Raji (cell line): Measurements from ENCODE around the gene TMEM263.

Experiments
- POLR2A ChIP-seq: IDR thresholded peaks from 2 replicates; pipeline ENCODE4 v1.6.1; 2011; ENCODE audit warnings: low read depth, low read length, control low read depth; ENCODE audit not compliant: insufficient read depth

Gene TMEM263

DNA sequence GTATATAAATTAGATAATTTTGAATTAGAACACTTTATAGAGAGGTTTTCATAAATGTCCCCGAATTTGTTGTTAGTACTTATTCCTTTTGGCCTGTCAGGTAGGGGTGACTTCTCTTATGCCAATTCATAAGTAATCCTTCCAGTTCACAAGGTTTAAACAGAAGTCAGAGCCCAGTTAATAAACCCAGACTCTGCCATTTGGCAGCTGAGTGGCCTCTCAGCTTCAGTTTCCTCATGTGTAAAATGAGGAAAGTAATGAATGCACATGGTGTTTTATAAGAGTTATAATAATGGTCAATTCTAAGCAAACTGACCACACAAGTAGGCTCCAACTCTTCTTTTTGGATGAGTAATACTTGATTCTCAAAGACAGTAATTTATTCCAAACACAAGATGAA is 21.0 kb downstream of the TMEM263 start:
- TF ChIP-seq POLR2A = no peak

DNA sequence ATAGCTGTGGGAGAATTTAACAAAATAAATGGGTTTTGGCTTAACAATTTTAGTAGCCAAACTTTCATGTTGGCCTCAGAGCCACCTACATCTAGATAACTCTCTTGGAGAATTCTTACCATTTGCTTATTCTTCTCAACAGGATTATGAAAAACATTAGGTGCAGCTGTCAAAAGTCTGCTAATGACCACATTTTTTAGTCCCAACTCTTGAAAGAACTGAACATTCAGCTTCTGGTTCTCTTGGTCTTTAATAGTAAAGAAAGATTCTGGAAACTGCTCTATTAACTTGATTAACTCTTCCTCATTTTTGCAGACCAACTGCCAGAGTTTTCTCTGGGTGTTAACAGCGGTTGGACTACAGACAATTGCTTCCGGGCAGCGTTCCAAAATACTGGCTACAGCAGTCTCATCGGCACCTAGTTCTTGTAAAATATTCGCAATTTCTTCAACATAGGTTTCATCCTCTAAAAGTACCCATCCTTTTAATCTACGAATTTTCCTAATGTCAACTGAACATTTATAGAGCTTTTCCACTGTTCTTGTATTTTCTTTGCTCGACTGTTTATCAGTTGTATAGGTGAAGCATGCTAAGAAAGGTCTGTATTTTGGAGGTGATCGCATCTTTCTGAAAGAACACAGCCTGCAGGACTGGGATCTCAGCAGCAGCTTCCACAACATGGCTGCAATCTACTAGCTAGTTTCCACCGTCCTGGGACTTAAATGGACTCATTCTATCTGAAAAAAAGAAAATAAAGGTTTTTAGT is 22.5 kb downstream of the TMEM263 start:
- no peak for TF ChIP-seq POLR2A

DNA sequence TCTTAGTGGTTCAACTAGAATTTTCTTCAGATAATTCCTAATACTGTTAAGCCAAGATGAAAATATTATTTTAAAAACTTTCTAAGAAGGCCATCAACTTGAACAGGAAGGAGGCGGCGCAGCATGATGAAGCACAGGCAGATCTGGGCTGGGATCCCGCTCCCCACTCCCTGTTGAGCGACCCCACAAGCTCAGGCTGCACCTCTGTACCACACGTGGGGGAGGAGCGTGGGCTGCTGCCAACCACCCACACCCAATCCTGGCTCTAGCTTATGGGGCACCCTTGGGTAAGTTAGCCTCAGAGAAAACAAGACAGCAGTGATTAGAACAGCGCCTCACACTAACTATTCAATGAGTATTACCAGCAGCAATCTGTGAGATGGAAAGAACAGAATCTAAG is 25.2 kb downstream of the TMEM263 start:
- no peak for TF ChIP-seq POLR2A

DNA sequence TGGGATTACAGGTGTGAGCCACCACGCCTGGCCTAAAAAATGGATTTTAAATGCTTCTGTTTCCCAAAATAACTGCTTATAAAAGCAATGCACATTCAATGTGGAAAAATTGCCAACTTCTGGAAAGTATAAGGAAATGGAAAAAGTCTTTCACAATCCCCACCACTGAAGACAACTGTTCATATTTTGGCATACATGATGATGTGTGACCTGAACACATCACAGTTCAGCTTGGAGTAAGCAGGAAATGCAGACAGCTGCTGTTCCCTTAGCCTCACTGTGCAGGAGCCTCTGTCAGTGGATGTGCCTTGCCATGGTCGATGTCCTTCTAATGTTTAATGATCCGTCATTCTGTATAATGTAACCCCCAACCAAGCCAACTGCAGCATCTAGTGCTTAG is 26.1 kb downstream of the TMEM263 start:
- no peak for TF ChIP-seq POLR2A

DNA sequence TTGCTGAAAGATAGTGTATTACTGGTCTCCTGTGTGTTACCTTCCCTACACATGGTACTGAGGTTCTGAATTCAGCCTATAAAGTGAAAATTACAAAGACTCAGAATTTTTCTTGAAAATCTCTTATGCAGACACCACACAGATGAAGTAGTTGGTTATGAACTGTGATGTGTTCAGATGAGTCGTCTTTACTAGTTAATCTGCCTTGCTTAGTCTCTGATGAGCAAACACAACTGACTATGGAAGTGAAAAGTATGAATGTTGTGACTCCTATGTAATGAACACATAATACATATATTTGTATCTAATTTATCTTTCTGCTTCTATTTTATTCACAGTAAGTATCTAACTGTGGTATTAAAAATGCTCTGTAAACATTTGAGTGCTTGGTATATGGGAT is 26.5 kb downstream of the TMEM263 start:
- no peak for TF ChIP-seq POLR2A

DNA sequence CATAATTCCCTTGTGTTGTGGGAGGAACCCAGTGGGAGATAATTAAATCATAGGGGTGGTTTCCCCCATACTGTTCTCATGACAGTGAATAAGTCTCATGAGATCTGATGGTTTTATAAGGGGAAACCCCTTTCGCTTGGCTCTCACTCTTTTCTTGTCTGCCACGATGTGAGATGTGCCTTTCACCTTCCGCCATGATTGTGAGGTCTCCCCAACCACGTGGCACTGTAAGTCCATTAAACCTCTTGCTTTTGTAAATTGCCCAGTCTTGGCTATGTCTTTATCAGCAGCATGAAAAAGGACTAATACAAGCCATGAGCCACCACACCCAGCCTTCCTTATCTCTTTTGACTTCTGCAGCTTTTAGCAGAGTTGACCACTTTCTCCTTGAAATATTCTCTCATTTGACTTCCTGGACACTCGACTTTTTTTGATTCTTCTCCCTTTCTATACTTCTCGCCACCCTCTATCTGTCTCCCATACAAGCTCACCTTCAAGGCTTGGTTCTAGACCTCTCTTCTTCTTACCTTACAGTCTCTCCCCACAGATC is 29.0 kb downstream of the TMEM263 start:
- no peak for TF ChIP-seq POLR2A

DNA sequence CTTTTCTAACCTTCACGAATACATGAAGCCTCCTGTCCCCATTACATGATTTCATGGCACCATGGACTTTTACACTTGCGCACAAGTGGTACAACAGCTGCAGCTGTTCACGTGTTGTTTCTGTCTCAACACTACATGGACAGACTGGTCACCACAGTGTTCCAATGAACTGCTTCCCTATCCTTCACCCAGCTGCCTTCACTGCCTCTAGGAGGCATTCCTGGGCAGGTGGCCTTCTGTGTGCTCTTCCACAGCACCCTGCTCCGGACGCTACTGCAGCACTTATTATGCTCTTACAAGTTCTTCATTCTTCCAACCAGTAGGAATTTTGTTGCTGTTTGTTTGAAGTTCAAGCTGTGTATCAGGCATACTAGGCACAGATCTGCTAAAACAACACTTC is 29.8 kb downstream of the TMEM263 start:
- no peak for TF ChIP-seq POLR2A

DNA sequence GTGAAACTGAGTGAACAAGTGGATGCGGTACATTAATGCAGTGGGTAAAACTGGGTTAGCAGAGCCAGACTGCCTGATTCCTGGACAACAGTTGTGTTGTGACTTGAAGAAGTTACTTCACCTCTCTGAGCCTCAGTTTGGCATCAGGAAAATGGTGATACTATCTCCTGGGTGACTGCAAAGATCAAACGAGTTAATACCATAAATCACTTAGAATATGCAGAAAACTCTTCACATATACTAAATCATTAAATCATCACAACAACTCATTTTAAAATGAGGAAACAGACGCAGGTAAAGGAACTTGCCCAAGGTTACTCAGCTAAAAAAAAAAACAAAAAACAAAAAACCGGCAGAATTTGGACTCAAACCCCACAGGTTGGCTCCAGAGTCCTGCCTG is 30.4 kb downstream of the TMEM263 start:
- TF ChIP-seq POLR2A = no peak

DNA sequence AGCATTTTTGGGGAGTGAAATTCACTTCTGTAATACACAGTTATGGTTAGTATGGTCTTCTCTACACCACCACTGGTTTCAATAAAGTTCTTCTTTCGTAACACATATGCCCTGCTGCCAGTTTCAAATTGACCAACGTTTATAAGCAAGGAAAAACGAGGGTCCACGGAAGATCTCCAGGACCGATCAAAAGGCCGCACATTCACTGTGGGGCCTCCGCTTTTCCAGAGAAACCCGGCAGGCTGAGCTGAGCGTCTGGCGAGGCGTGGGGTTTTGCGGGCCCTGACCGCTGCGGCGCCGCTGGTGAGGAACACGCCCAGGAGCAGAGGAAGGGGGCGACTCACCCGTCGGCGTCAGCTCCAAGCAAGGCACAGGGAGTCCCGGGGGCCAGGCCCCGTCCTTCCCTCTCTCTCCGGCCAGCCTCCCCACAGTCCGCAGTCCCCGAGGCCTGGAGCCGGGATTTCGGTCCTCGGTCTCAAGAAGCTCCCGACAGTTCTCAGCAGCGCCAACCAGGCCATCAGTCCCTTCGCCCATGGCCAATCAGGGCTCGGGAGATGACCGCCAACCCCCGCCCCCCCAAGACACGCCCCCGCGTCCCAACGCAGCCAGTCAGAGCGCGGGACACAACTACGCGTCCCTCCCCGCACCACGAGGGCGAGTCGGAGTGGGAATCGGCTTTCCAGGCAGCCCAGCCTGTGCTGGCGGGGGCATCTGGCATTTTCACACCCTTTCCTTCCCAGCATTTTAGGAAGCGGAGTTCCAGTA is 31.1 kb downstream of the TMEM263 start, which contains the start of gene MTERF2:
Gene MTERF2 (minus strand): TSS at position 522 of the 765 bp plus-strand sequence. CDS start 8,432 bp downstream, outside the sequence.
- TF ChIP-seq POLR2A = no peak

DNA sequence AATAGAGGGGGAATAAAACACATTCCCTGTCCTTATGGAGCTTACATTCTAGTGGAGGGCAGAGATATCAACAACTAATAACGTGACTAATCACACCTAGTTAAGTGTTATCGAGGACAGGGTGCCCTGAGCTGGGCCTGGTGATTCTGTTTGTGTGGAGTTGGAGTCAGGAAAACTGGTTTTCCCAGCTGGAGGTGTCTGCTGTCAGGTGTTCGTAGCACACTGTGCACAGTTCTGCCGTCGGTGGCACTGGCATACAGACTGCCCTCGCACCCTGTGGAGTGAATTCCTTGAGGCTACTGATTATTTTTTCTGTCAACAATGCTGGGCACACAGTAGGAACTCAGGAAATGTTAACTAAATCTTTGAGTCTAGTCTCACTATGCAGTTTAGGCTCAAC is 32.1 kb downstream of the TMEM263 start:
- TF ChIP-seq POLR2A = no peak

DNA sequence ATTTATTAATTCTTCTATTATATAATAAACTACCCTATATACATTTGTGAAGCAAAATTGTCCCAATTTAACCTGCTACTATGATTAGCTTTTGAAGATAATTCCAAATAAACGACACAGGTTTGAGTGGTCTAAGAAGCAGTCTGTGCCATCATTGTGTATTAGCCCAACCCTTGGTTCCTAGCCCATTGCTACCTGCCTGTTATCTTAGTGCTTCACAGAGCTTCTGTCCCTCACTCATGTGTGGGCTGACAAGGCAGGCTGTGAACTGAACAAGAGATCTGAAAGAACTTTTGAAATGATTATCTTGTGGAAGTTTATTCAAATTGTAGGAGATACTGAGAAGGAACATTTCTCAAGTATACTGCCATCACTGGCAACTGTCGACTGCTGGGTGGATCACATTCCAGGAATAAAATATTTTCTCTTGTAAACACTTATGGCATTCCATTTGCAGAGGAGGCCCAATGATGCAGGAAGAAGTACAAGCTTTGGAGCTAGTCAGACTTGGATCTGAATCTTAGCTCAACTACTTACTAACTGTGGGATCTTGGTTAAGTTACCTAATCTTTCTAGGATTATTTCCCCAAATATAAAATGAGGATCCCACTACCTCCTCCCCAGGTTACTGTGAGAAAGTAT is 39.0 kb downstream of the TMEM263 start:
- no peak for TF ChIP-seq POLR2A

DNA sequence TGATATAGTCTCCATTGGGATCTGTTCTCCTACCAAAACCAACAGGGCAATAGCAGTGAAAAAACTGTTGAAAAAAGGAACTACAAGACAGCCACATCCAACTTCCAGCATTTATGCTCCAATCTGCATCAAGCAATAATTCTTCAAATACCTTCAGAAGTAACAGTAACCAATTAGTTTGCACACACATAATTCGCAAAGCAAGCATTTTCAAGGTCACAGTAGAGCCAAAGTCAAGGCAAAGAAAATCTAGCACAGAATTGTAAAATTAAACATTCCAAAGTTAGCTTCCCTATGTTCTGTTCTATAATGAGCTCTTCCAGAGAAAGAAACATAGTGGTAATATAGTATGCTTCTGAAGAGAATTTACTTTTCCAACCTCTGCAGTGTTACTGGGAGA is 42.2 kb downstream of the TMEM263 start:
- no peak for TF ChIP-seq POLR2A

DNA sequence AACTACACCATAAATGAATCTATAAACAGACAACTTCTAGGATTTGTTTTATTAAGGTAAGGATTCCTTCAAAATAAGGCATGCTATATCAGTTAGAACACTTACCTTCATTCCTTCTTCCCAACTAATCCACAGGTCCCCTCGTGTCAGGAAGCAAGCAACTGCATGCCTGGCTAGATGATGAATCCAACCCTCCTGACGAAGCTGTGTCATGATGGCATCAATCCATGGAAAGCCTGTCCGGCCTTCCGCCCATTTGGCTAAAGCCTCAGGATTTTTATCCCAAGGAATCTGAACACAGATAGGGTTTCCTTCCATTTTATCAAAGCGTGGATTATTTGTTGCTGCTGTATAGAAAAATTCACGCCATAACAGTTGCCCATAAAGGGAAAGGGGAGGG is 43.7 kb downstream of the TMEM263 start:
- no peak for TF ChIP-seq POLR2A

DNA sequence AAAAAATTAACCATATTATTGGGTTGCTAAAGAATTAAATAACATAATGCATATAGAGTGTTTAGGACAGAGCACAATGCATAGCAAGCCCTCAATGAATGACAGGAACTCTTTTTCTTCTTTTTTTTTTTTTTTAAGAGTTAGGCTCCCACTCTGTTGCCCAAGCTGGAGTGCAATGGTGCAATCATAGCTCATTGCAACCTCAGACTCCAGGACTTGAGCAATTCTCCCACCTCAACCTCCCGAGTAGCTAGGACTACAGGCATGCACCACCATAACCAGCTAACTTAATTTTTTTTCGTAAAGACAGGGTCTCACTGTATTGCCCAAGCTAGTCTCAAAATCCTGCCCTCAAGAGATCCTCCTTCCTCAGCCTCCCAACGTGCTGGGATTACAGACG is 51.7 kb downstream of the TMEM263 start:
- TF ChIP-seq POLR2A = no peak

DNA sequence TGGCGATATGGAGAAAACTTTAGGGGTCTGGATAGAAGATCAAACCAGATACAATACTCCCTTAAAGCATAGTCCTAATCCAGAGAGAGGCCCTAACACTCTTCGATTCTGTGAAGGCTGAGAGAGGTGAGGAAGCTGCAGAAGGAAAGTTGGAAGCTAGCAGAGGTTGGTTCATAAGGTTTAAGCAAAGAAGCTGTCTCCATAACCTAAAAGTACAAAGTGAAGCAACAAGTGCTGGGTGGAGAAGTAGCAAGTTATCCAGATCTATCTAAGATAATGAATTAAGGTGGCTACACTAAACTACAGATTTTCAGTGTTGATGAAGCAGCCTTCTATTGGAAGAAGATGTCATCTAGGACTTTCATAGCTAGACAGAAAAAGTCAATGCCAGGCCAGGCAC is 55.8 kb downstream of the TMEM263 start:
- TF ChIP-seq POLR2A = no peak

DNA sequence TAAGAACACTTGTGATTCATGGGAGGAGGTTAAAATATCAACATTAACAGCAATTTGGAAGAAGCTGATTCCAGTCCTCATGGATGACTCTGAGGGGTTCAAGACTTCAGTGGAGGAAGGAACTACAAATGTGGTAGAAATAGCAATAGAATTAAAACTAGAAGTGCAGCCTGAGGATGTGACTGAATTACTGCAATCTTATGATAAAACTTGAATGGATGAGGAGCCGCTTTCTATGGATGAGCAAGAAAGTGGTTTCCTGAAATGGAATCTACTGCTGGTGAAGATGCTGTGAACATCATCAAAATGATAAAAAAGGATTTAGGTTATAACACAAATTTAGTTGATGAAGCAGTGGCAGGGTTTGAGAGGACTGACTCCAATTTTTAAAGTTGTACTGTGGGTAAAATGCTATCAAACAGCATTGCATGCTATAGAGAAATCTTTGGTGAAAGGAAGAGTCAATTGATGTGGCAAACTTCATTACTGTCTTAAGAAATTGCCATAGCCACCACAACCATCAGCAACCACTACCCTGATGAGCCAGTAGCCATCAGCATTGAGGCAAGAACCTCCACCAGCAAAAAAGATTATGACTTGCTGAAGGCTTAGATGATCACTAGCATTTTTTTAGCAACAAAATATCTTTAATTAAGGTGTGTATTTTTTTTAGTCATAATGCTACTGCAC is 57.2 kb downstream of the TMEM263 start:
- no peak for TF ChIP-seq POLR2A

DNA sequence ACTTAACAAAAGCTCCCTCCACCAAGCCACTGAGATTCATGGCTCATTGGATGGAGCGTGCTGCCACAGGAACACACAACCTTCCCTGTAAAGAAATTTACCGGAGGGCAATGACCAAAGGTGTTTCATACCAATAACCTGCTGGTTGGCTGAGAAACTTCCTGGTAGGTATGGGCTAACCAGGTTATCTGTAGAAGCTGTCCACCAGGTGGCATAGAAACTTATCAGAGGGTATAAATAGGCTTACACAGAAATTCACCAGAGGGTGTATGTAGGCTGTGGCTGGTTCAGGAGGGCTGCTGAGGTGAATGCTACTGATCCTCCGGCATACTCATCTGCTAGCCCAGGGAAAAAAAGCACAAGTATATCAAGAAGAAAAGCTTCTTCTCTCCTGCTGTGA is 58.3 kb downstream of the TMEM263 start:
- no peak for TF ChIP-seq POLR2A
